Peyer's patch (tissue), 4 donors: ENCODE measurements around the gene LDLRAD4. TPM values are rescaled to one million over a fixed set of nuclear protein-coding genes. Genes with fewer than 3 reads are reported as not detected.

Experiments
- DNase-seq, 3 donors: peaks; one replicate each; pipeline ENCODE4 v3.0.0-alpha.2; 2017 to 2019
- H3K27ac ChIP-seq, 4 donors: fragments of 200-600 bp; sonication (generic); one replicate each; pipeline ENCODE4 v1.5.1; 2016 to 2019
- H3K27me3 ChIP-seq, 2 donors: fragments of 200-600 bp; sonication (generic); one replicate each; pipeline ENCODE4 v1.5.1; 2019
- H3K36me3 ChIP-seq, 3 donors: fragments of 200-600 bp; sonication (generic); one replicate each; pipeline ENCODE4 v1.5.1; 2016 to 2019
- H3K4me1 ChIP-seq, 4 donors: fragments of 200-600 bp; sonication (generic); one replicate each; pipeline ENCODE4 v1.5.1; 2016 to 2019
- H3K4me3 ChIP-seq, 4 donors: fragments of 200-600 bp; sonication (generic); 1 replicate in 3 of 4; 2 replicates in 1 of 4; pipeline ENCODE4 v1.5.1; 2016 to 2019; ENCODE audit warnings: mild to moderate bottlenecking in 1 of 4
- H3K9me3 ChIP-seq, 4 donors: fragments of 200-600 bp; sonication (generic); one replicate each; pipeline ENCODE4 v1.5.1; 2016 to 2019; ENCODE audit warnings: mild to moderate bottlenecking in 1 of 4
- POLR2A ChIP-seq, 2 donors: fragments of 450-650 bp; IDR thresholded peaks; one replicate each; pipeline ENCODE4 v1.5.1; 2017; ENCODE audit warnings: antibody characterized with exemption in 2 of 2, mild to moderate bottlenecking in 2 of 2, moderate library complexity in 2 of 2
- total RNA-seq, 4 donors: library from RNA; depleted of rRNA; stranded (reverse); fragments of >200 nt; gene quantifications; one replicate each; pipeline ENCODE4 v1.1.0, GENCODE V29; 2016
- TF ChIP-seq, protein P1 (sequence below), 6 experiments: fragments of 450-650 bp in 4 of 6; fragments of 200-600 bp in 2 of 6; sonication (generic) in 1 of 6; IDR thresholded peaks; one replicate each; pipeline ENCODE4 v1.5.1; 2017 to 2019; ENCODE audit warnings: antibody characterized with exemption in 6 of 6, mild to moderate bottlenecking in 3 of 6, moderate library complexity in 1 of 6

The LDLRAD4 gene
- total RNA-seq, 4 donors from 2014 or later = 24.8 to 128 (median 50.0) TPM

- no peaks in the 10 kb centered on the region for H3K27me3 ChIP-seq
- no peaks in the 10 kb centered on the region for H3K4me1 ChIP-seq
- no peak overlapping the region for H3K4me3 ChIP-seq
- no peak overlapping the region for H3K27ac ChIP-seq
- no peaks in the 10 kb centered on the region for H3K9me3 ChIP-seq
- H3K36me3 ChIP-seq = peaks cover 0 to 5% (median 0%) of the 10 kb centered on the region in 3 donors
- no peak for TF ChIP-seq POLR2A (IDR thresholded peaks at IDR 0.05)
- TF ChIP-seq, protein P1, sequence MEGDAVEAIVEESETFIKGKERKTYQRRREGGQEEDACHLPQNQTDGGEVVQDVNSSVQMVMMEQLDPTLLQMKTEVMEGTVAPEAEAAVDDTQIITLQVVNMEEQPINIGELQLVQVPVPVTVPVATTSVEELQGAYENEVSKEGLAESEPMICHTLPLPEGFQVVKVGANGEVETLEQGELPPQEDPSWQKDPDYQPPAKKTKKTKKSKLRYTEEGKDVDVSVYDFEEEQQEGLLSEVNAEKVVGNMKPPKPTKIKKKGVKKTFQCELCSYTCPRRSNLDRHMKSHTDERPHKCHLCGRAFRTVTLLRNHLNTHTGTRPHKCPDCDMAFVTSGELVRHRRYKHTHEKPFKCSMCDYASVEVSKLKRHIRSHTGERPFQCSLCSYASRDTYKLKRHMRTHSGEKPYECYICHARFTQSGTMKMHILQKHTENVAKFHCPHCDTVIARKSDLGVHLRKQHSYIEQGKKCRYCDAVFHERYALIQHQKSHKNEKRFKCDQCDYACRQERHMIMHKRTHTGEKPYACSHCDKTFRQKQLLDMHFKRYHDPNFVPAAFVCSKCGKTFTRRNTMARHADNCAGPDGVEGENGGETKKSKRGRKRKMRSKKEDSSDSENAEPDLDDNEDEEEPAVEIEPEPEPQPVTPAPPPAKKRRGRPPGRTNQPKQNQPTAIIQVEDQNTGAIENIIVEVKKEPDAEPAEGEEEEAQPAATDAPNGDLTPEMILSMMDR (IDR thresholded peaks at IDR 0.05) = no peak
- DNase-seq = no peak
Observed at GRCh38 chr18:13521418-13521817, 302.9 kb downstream of the LDLRAD4 start.

GRCh38 chr18:13522256-13522655 is 303.7 kb downstream of the LDLRAD4 start:
- Histone ChIP-seq H3K27me3 (no peaks in the 10 kb centered on the region), H3K4me3 (no peak overlapping the region), H3K27ac (no peak overlapping the region), H3K9me3 (no peaks in the 10 kb centered on the region), H3K36me3 (peaks cover 0 to 3% (median 0%) of the 10 kb centered on the region in 3 donors), H3K4me1 (no peaks in the 10 kb centered on the region)
- no peak for DNase-seq
- TF ChIP-seq POLR2A (IDR thresholded peaks at IDR 0.05) = no peak
- TF ChIP-seq, protein P1 (IDR thresholded peaks at IDR 0.05) = no peak

GRCh38 chr18:13522861-13523660 is 304.5 kb downstream of the LDLRAD4 start:
- Histone ChIP-seq H3K9me3 (no peaks in the 10 kb centered on the region), H3K4me3 (no peak overlapping the region)
- TF ChIP-seq, protein P1 (IDR thresholded peaks at IDR 0.05) = no peak
- TF ChIP-seq POLR2A (IDR thresholded peaks at IDR 0.05) = no peak

GRCh38 chr18:13524054-13524453 is 305.5 kb downstream of the LDLRAD4 start:
- no peak overlapping the region for H3K4me3 ChIP-seq
- TF ChIP-seq POLR2A (IDR thresholded peaks at IDR 0.05) = no peak
- TF ChIP-seq, protein P1 (IDR thresholded peaks at IDR 0.05) = no peak
- H3K4me1 ChIP-seq = no peaks in the 10 kb centered on the region
- no peaks in the 10 kb centered on the region for H3K36me3 ChIP-seq
- no peak overlapping the region for H3K27ac ChIP-seq
- no peak for DNase-seq
- no peaks in the 10 kb centered on the region for H3K9me3 ChIP-seq
- no peaks in the 10 kb centered on the region for H3K27me3 ChIP-seq

More at GRCh38 chr18:13522861-13523660, 304.5 kb downstream of the LDLRAD4 start:
- Histone ChIP-seq H3K27me3 (no peaks in the 10 kb centered on the region), H3K27ac (no peak overlapping the region), H3K36me3 (no peaks in the 10 kb centered on the region), H3K4me1 (no peaks in the 10 kb centered on the region)
- no peak for DNase-seq

DNA sequence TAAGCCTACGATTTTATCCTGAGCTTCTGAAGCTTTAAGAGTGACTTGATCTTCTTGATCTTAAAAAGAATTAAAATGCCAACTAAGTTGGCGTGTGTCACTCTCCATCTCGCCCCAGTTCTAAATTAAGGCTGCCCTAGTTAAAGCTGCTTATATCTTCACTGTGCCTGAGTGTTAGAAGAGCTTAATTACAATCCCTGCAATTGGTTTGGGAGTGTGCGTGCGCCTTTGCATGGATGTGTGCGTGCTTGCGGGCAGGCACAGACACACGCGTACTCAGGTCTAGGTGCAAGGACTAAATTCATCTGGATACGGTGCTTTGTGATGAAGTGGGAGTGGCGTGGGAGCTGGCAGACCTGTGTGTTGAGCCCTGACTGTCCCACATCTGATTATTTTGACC is 306.3 kb downstream of the LDLRAD4 start:
- no peak for DNase-seq
- Histone ChIP-seq H3K27ac (no peak overlapping the region), H3K4me1 (no peaks in the 10 kb centered on the region), H3K9me3 (no peaks in the 10 kb centered on the region), H3K36me3 (no peaks in the 10 kb centered on the region), H3K27me3 (no peaks in the 10 kb centered on the region), H3K4me3 (no peak overlapping the region)
- TF ChIP-seq POLR2A (IDR thresholded peaks at IDR 0.05) = no peak
- TF ChIP-seq, protein P1 (IDR thresholded peaks at IDR 0.05) = no peak
